Psoas muscle (tissue), 8 donors: ENCODE measurements around the gene PLEKHN1. TPM values are rescaled to one million over a fixed set of nuclear protein-coding genes. Genes with fewer than 3 reads are reported as not detected.
A peak's percentile ranks its signal among the peaks of the same experiment; 100 is the strongest.

Experiments used
- ATAC-seq, 4 donors: fragments of 200-7000 bp; cut with Tn5 transposase; one replicate each; pipeline ENCODE4 v1.9.1; 2020; ENCODE audit warnings: moderate library complexity in 3 of 4, mild to moderate bottlenecking in 2 of 4
- DNase-seq, 2 donors: peaks; one replicate each; pipeline ENCODE4 v3.0.0-alpha.2; 2020
- H3K27ac ChIP-seq: fragments of 200-600 bp; one replicate; pipeline ENCODE4 v1.8.0; 2022
- H3K27me3 ChIP-seq, 3 donors: fragments of 200-600 bp in 1 of 3; one replicate each; pipeline versions ENCODE4 v1.6.1 to v1.8.0; 2013 to 2022; ENCODE audit warnings: low read length in 2 of 3, mild to moderate bottlenecking in 2 of 3, moderate library complexity in 1 of 3; ENCODE audit not compliant: insufficient read depth in 3 of 3
- H3K36me3 ChIP-seq, 2 donors: fragments of 200-600 bp in 1 of 2; one replicate each; pipeline versions ENCODE4 v1.6.1 to v1.8.0; 2013 to 2022; ENCODE audit warnings: low read depth in 1 of 2, mild to moderate bottlenecking in 1 of 2, moderate library complexity in 1 of 2; ENCODE audit not compliant: insufficient read depth in 1 of 2
- H3K4me1 ChIP-seq: fragments of 200-600 bp; one replicate; pipeline ENCODE4 v1.8.0; 2022
- H3K4me3 ChIP-seq: fragments of 200-600 bp; one replicate; pipeline ENCODE4 v1.8.0; 2022; ENCODE audit warnings: mild to moderate bottlenecking
- H3K9me3 ChIP-seq: fragments of 200-600 bp; one replicate; pipeline ENCODE4 v1.8.0; 2022
- CTCF ChIP-seq: fragments of 200-600 bp; IDR thresholded peaks from one replicate; pipeline ENCODE4 v1.8.0; 2022; ENCODE audit warnings: antibody characterized with exemption
- WGBS, 3 donors: extraction: QIAGEN DNeasy Blood & Tissue Kit; methylation state at CpG; one replicate each; pipeline versions ENCODE4 v1.1.6 to v1.1.7; 2013; 5-methylcytosine and 5-hydroxymethylcytosine counted together
- intact Hi-C, 2 donors: fragments of 100-400 bp; cut with DNase I; formaldehyde crosslinking; loops; one replicate each; pipeline versions ENCODE4 v1.11.0 to v1.14.2; 2022
- polyA plus RNA-seq, 3 donors: library from polyadenylated mRNA; stranded (reverse); fragments of 200-250 nt; gene quantifications; one replicate each; pipeline ENCODE4 v1.2.3, GENCODE V29; 2013
- total RNA-seq, 4 donors: library from RNA; stranded (reverse); fragmentation: NEBNext Ultra II Directional in 2 of 4; extraction: Animal tissue kit (Norgen Biotek cat#: 25700) in 2 of 4; gene quantifications; one replicate each; pipeline versions ENCODE4 v1.2.1 to v1.2.4, GENCODE V29; 2021 to 2023
- donor health status: healthy with polysubstance abuse.
- donor health status: DM: no; HTN: no; CAD: no; lungs with moderate emphysema.
- donor health status: Bipolar disorder and iron deficiency.
- donor health status: healthy.
- donor health status: DM: yes; HTN: yes; CAD: no.
- donor health status: DM: no; HTN: no; CAD: no.
- donor health status: DM: no; HTN: no; CAD: no.
- donor health status: DM: yes; HTN: yes; CAD: no.

Gene PLEKHN1
- total and polyA plus RNA-seq, 7 donors = 0.03 TPM; not detected in 6

GRCh38 chr1:995665-996633, 29.7 kb downstream of the PLEKHN1 start:
- H3K4me1 ChIP-seq = no peaks in the 10 kb centered on the region
- no peaks in the 10 kb centered on the region for H3K9me3 ChIP-seq
- no peak for TF ChIP-seq CTCF
- ATAC-seq (no peak), DNase-seq (peak; percentile 15 to 49)
- H3K36me3 ChIP-seq = no peaks in the 10 kb centered on the region
- H3K27me3 ChIP-seq = peaks cover 0 to 10% (median 0%) of the 10 kb centered on the region in 3 donors
- no peak overlapping the region for H3K4me3 ChIP-seq
- H3K27ac ChIP-seq = no peak overlapping the region
- intact Hi-C loops = no loop called here
- 47 to 59% (median 56%) methylated on average over 24 to 30 of the region's 30 CpGs for WGBS, 3 donors

- no peak overlapping the region for H3K4me3 ChIP-seq
- no peak overlapping the region for H3K27ac ChIP-seq
- no peaks in the 10 kb centered on the region for H3K36me3 ChIP-seq
- H3K27me3 ChIP-seq = peaks cover 0 to 10% (median 0%) of the 10 kb centered on the region in 3 donors
- ATAC-seq (no peak), DNase-seq (peak in 1 of 2 donors; percentile 48)
- no peaks in the 10 kb centered on the region for H3K4me1 ChIP-seq
- no peaks in the 10 kb centered on the region for H3K9me3 ChIP-seq
- no peak for TF ChIP-seq CTCF
- WGBS, 3 donors = 71 to 75% (median 72%) methylated on average over 22 to 24 of the region's 24 CpGs
- intact Hi-C loops = no loop called here
These were observed 30.8 kb downstream of the PLEKHN1 start for GRCh38 chr1:996851-997712.

- no peaks in the 10 kb centered on the region for H3K36me3 ChIP-seq
- 87% methylated on average over 3 of the region's 3 CpGs; no CpG with 5 or more reads in 1 of the 3 donors for WGBS, 3 donors
- no peaks in the 10 kb centered on the region for H3K4me1 ChIP-seq
- intact Hi-C loops = no loop called here
- no peaks in the 10 kb centered on the region for H3K9me3 ChIP-seq
- peaks cover 0 to 10% (median 0%) of the 10 kb centered on the region in 3 donors for H3K27me3 ChIP-seq
- DNase-seq (peak; percentile 12 to 47), ATAC-seq (no peak)
- TF ChIP-seq CTCF = no peak
- H3K4me3 ChIP-seq = no peak overlapping the region
- H3K27ac ChIP-seq = no peak overlapping the region
These were observed 31.4 kb downstream of the PLEKHN1 start for GRCh38 chr1:997713-997992.

- DNase-seq = peak; percentile 12 to 50
- intact Hi-C loops = loop anchor here in 1 of 2 donors (2.0 kb wide), 1 partner anchor 13 kb away; no protein-coding TSS in a partner anchor
- Histone ChIP-seq H3K4me1 (no peaks in the 10 kb centered on the region), H3K4me3 (peak overlapping the region; percentile 81), H3K36me3 (no peaks in the 10 kb centered on the region), H3K27me3 (peaks cover 0 to 10% (median 0%) of the 10 kb centered on the region in 3 donors), H3K9me3 (no peaks in the 10 kb centered on the region), H3K27ac (no peak overlapping the region)
- ATAC-seq = no peak
- TF ChIP-seq CTCF = no peak
- WGBS, 3 donors = 53 to 64% (median 54%) methylated on average over 59 to 75 of the region's 75 CpGs
These were observed 31.9 kb downstream of the PLEKHN1 start for GRCh38 chr1:997993-998744.
